Spleen (tissue), 7 donors: ENCODE data around the gene GALNTL6.

Experiments used
- POLR2AphosphoS5 ChIP-seq, 3 donors: sonication (generic); formaldehyde crosslinking; IDR thresholded peaks; one replicate each; pipeline ENCODE4 v1.5.1; 2017; ENCODE audit warnings: antibody characterized with exemption in 3 of 3
- TF ChIP-seq, protein P1 (sequence below), 11 experiments: fragments of 200-600 bp in 7 of 11; fragments of 450-650 bp in 4 of 11; sonication (generic) in 4 of 11; IDR thresholded peaks in 8 of 11; conservative IDR thresholded peaks in 3 of 11; 1 replicate in 7 of 11; 2 replicates in 4 of 11; pipeline versions ENCODE4 v1.4.0 to v1.8.0; 2016 to 2021; ENCODE audit warnings: antibody characterized with exemption in 11 of 11, inconsistent platforms in 4 of 11, mild to moderate bottlenecking in 1 of 11
- donor health status: DM: no; HTN: no; CAD: no; lungs with moderate emphysema.
- donor health status: DM: no; HTN: no; CAD: no.
- donor health status: DM: no; HTN: no; CAD: no.

DNA sequence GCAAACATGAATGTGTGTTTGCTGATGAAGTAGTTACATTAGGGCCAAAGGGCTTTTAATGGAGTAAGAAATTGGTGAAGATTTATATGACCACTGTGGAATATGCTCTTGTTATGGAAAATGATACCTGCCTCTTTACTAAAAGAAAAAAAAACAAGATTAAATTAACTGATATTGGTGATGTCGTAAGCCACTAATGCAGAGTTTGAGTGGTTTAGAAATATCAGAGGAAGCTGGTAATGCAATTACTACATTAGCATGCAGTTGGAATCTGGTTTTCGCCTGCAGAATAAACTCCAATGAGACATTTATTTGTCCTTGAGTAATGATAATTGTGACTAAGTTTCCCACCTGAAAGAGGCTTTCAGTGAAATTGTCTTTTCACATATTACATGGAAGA is 597.9 kb downstream of the GALNTL6 start:
- TF ChIP-seq, protein P1, sequence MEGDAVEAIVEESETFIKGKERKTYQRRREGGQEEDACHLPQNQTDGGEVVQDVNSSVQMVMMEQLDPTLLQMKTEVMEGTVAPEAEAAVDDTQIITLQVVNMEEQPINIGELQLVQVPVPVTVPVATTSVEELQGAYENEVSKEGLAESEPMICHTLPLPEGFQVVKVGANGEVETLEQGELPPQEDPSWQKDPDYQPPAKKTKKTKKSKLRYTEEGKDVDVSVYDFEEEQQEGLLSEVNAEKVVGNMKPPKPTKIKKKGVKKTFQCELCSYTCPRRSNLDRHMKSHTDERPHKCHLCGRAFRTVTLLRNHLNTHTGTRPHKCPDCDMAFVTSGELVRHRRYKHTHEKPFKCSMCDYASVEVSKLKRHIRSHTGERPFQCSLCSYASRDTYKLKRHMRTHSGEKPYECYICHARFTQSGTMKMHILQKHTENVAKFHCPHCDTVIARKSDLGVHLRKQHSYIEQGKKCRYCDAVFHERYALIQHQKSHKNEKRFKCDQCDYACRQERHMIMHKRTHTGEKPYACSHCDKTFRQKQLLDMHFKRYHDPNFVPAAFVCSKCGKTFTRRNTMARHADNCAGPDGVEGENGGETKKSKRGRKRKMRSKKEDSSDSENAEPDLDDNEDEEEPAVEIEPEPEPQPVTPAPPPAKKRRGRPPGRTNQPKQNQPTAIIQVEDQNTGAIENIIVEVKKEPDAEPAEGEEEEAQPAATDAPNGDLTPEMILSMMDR (IDR thresholded peaks at IDR 0.05 in 8 of 11, conservative IDR thresholded peaks at IDR 0.05 in 3 of 11): no peak
- TF ChIP-seq POLR2AphosphoS5 (IDR thresholded peaks at IDR 0.05): no peak
